ENCODE measurements around the gene PRL. TPM values are rescaled to one million over a fixed set of nuclear protein-coding genes. Genes with fewer than 3 reads are reported as not detected.

PRL gene
- total RNA-seq, 2 donors from 2014 or later = not detected

DNA sequence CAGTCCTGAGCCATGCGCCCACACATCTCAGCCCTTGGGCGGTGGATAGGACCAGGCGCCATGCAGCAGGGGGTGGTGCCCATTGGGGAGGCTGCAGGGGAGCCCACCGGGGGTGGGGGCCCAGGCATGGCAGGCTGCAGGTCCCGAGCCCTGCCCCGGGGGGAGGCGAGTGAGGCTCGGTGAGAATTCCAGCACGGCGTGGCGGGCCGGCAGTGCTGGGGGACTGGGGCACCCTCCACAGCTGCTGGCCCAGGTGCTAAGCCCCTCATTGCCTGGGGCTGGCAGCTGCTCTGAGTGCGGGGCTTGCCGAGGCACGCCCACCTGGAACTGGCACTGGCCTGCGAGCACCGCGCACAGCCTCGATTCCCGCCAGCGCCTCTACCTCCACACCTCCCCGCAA lies 21.6 kb upstream of the PRL start:
- Mint-ChIP-seq H3K27me3 (no peaks in the 10 kb centered on the region), H3K4me1 (no peaks in the 10 kb centered on the region), H3K4me3 (no peak overlapping the region), H3K27ac (no peak overlapping the region), H3K36me3 (ENCODE audit: low read depth) (no peaks in the 10 kb centered on the region)
- DNase-seq = no peak
- no peak for ATAC-seq
- no peaks in the 10 kb centered on the region for H3K9me3 ChIP-seq (ENCODE audit: control insufficient read depth, low read length, poor library complexity, severe bottlenecking)

GRCh38 chr6:22313796-22314195 lies 17.0 kb upstream of the PRL start:
- Mint-ChIP-seq H3K36me3 (ENCODE audit: low read depth) (no peaks in the 10 kb centered on the region), H3K27ac (no peak overlapping the region), H3K4me1 (no peaks in the 10 kb centered on the region), H3K27me3 (no peaks in the 10 kb centered on the region), H3K4me3 (no peak overlapping the region)
- no peak for DNase-seq
- no peak for ATAC-seq
- no peaks in the 10 kb centered on the region for H3K9me3 ChIP-seq (ENCODE audit: control insufficient read depth, low read length, poor library complexity, severe bottlenecking)

DNA sequence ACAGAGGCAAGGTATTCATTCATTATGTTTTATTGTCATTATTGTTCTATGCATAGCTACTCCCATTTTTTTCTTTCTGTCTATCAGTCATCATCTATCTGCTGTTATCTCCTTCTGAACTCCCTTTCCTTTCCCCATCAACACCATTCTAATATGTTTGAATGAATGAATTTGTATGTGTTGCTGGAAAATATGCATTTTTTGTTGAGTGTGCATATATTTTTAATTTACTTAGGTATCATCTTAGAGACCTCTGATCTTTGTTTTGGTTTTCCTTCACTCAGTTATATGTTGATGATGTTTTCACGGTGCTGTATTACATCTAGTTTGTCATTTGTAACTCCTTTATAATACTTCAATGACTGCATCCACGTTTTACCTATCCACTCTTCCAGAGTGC lies 12.1 kb upstream of the PRL start:
- no peaks in the 10 kb centered on the region for H3K9me3 ChIP-seq (ENCODE audit: control insufficient read depth, low read length, poor library complexity, severe bottlenecking)
- Mint-ChIP-seq H3K36me3 (ENCODE audit: low read depth) (no peaks in the 10 kb centered on the region), H3K27ac (no peak overlapping the region), H3K4me3 (no peak overlapping the region), H3K4me1 (no peaks in the 10 kb centered on the region), H3K27me3 (no peaks in the 10 kb centered on the region)
- DNase-seq (no peak), ATAC-seq (no peak)

GRCh38 chr6:22306741-22307466 lies 10.1 kb upstream of the PRL start:
- no peak for DNase-seq
- H3K36me3 Mint-ChIP-seq (ENCODE audit: low read depth) = no peaks in the 10 kb centered on the region
- H3K9me3 ChIP-seq (ENCODE audit: control insufficient read depth, low read length, poor library complexity, severe bottlenecking) = no peaks in the 10 kb centered on the region
- H3K4me3 Mint-ChIP-seq = no peak overlapping the region
- no peaks in the 10 kb centered on the region for H3K4me1 Mint-ChIP-seq
- no peaks in the 10 kb centered on the region for H3K27me3 Mint-ChIP-seq
- H3K27ac Mint-ChIP-seq = no peak overlapping the region
- ATAC-seq = no peak

DNA sequence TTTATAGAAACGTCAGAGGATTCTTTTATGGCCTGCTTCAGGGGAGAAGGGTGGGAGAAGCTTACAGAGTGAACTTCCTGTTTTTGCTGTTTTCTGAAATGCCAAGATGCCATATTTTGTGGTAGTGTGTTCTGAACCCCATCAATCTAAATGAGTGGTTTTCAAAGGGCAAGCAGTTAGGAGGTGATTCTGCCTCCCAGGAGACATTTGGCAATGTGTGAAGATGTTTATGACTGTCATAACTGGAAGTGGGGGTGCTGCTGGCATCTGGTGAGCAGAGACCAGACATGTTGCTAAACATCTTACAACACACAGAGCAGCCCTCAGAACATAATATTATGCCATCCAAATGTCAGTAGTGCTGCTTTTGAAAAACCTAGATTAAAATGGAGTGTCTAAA lies 6.0 kb upstream of the PRL start:
- no peaks in the 10 kb centered on the region for H3K27me3 Mint-ChIP-seq
- ATAC-seq (no peak), DNase-seq (no peak)
- no peak overlapping the region for H3K4me3 Mint-ChIP-seq
- no peaks in the 10 kb centered on the region for H3K9me3 ChIP-seq (ENCODE audit: control insufficient read depth, low read length, poor library complexity, severe bottlenecking)
- H3K4me1 Mint-ChIP-seq = no peaks in the 10 kb centered on the region
- H3K27ac Mint-ChIP-seq = no peak overlapping the region
- no peaks in the 10 kb centered on the region for H3K36me3 Mint-ChIP-seq (ENCODE audit: low read depth)

GRCh38 chr6:22300273-22300998 lies 3.6 kb upstream of the PRL start:
- ATAC-seq = no peak
- H3K9me3 ChIP-seq (ENCODE audit: control insufficient read depth, low read length, poor library complexity, severe bottlenecking) = no peaks in the 10 kb centered on the region
- Mint-ChIP-seq H3K27ac (no peak overlapping the region), H3K4me1 (no peaks in the 10 kb centered on the region), H3K27me3 (no peaks in the 10 kb centered on the region), H3K36me3 (ENCODE audit: low read depth) (no peaks in the 10 kb centered on the region), H3K4me3 (no peak overlapping the region)
- no peak for DNase-seq

DNA sequence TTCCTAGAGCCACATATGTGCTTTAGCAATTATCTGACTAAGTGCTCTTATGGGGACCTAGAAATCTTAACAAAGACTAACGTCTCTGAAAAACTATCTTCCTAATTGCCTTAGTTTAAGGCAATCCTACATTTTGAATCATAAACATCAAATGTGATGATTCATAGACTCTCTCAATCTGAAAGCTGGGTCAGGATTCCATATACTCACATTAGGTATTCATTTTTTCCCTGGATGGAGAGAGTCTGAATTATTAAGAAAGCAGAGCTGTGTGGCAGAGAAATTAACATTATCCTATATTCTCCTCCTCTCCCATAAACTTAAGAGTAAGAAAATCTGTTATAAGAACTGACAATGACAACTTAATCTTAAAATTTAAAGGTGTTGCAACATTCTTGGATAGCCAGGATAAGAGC lies 1.6 kb upstream of the PRL start:
- H3K27me3 Mint-ChIP-seq = no peaks in the 10 kb centered on the region
- no peaks in the 10 kb centered on the region for H3K9me3 ChIP-seq (ENCODE audit: control insufficient read depth, low read length, poor library complexity, severe bottlenecking)
- DNase-seq (no peak), ATAC-seq (no peak)
- H3K4me1 Mint-ChIP-seq = no peaks in the 10 kb centered on the region
- H3K36me3 Mint-ChIP-seq (ENCODE audit: low read depth) = no peaks in the 10 kb centered on the region
- H3K27ac Mint-ChIP-seq = no peak overlapping the region
- no peak overlapping the region for H3K4me3 Mint-ChIP-seq

- no peaks in the 10 kb centered on the region for H3K9me3 ChIP-seq (ENCODE audit: control insufficient read depth, low read length, poor library complexity, severe bottlenecking)
- Mint-ChIP-seq H3K27ac (no peak overlapping the region), H3K4me1 (no peaks in the 10 kb centered on the region), H3K27me3 (no peaks in the 10 kb centered on the region), H3K36me3 (ENCODE audit: low read depth) (no peaks in the 10 kb centered on the region), H3K4me3 (no peak overlapping the region)
- no peak for DNase-seq
- no peak for ATAC-seq
These were observed 769 bp downstream of the PRL start for GRCh38 chr6:22296067-22296466.

- H3K4me1 Mint-ChIP-seq = no peaks in the 10 kb centered on the region
- no peaks in the 10 kb centered on the region for H3K27me3 Mint-ChIP-seq
- H3K4me3 Mint-ChIP-seq = no peak overlapping the region
- H3K36me3 Mint-ChIP-seq (ENCODE audit: low read depth) = no peaks in the 10 kb centered on the region
- DNase-seq (no peak), ATAC-seq (no peak)
- H3K9me3 ChIP-seq (ENCODE audit: control insufficient read depth, low read length, poor library complexity, severe bottlenecking) = no peaks in the 10 kb centered on the region
- no peak overlapping the region for H3K27ac Mint-ChIP-seq
These were observed 1.7 kb downstream of the PRL start for GRCh38 chr6:22295145-22295544.

- H3K27me3 Mint-ChIP-seq = no peaks in the 10 kb centered on the region
- H3K9me3 ChIP-seq (ENCODE audit: control insufficient read depth, low read length, poor library complexity, severe bottlenecking) = no peaks in the 10 kb centered on the region
- no peak overlapping the region for H3K4me3 Mint-ChIP-seq
- no peak for DNase-seq
- no peaks in the 10 kb centered on the region for H3K4me1 Mint-ChIP-seq
- ATAC-seq = no peak
- no peak overlapping the region for H3K27ac Mint-ChIP-seq
- H3K36me3 Mint-ChIP-seq (ENCODE audit: low read depth) = no peaks in the 10 kb centered on the region
These were observed 2.5 kb downstream of the PRL start for GRCh38 chr6:22294301-22294700.

GRCh38 chr6:22290045-22290444 lies 6.8 kb downstream of the PRL start:
- ATAC-seq = no peak

GRCh38 chr6:22288721-22289120 lies 8.1 kb downstream of the PRL start:
- Mint-ChIP-seq H3K36me3 (ENCODE audit: low read depth) (no peaks in the 10 kb centered on the region), H3K27me3 (no peaks in the 10 kb centered on the region), H3K27ac (no peak overlapping the region), H3K4me1 (no peaks in the 10 kb centered on the region), H3K4me3 (no peak overlapping the region)
- no peak for ATAC-seq
- no peak for DNase-seq
- H3K9me3 ChIP-seq (ENCODE audit: control insufficient read depth, low read length, poor library complexity, severe bottlenecking) = no peaks in the 10 kb centered on the region

More at GRCh38 chr6:22290045-22290444, 6.8 kb downstream of the PRL start:
- Mint-ChIP-seq H3K4me3 (no peak overlapping the region), H3K27ac (no peak overlapping the region), H3K4me1 (no peaks in the 10 kb centered on the region), H3K36me3 (ENCODE audit: low read depth) (no peaks in the 10 kb centered on the region), H3K27me3 (no peaks in the 10 kb centered on the region)
- no peaks in the 10 kb centered on the region for H3K9me3 ChIP-seq (ENCODE audit: control insufficient read depth, low read length, poor library complexity, severe bottlenecking)
- DNase-seq = no peak

GRCh38 chr6:22284666-22285065 lies 12.2 kb downstream of the PRL start:
- Mint-ChIP-seq H3K27ac (no peak overlapping the region), H3K27me3 (no peaks in the 10 kb centered on the region), H3K4me1 (no peaks in the 10 kb centered on the region), H3K4me3 (no peak overlapping the region), H3K36me3 (ENCODE audit: low read depth) (no peaks in the 10 kb centered on the region)
- no peaks in the 10 kb centered on the region for H3K9me3 ChIP-seq (ENCODE audit: control insufficient read depth, low read length, poor library complexity, severe bottlenecking)
- DNase-seq = no peak
- ATAC-seq = no peak

All from T-helper 17 cell (primary cell).